K562 (cell line): ENCODE data around the gene AHR. TPM values are rescaled to one million over a fixed set of nuclear protein-coding genes. Genes with fewer than 3 reads are reported as not detected.
A peak's percentile ranks its signal among the peaks of the same experiment; 100 is the strongest.

Source experiments
- CEBPG ChIP-seq, 3 experiments: fragments of 200-800 bp in 1 of 3; sonication (Bioruptor generic) in 1 of 3; sonication (generic) in 1 of 3; formaldehyde crosslinking in 1 of 3; IDR thresholded peaks in 2 of 3; conservative IDR thresholded peaks in 1 of 3; 2 replicates each; pipeline versions ENCODE4 v1.6.1 to v1.8.0; 2016 to 2022; ENCODE audit warnings: missing compliant biosample characterization in 2 of 3, missing genetic modification characterization in 2 of 3, mild to moderate bottlenecking in 1 of 3, missing genetic modification reagents in 1 of 3
- E2F4 ChIP-seq: sonication (generic); formaldehyde crosslinking; IDR thresholded peaks from 2 replicates; pipeline ENCODE4 v1.8.0; 2022; ENCODE audit warnings: mild to moderate bottlenecking, low read depth, missing genetic modification reagents
- PCBP1 ChIP-seq: fragments of 200-400 bp; formaldehyde crosslinking; IDR thresholded peaks from 2 replicates; pipeline ENCODE4 v1.6.1; 2018; ENCODE audit warnings: mild to moderate bottlenecking, low read depth, low read length; ENCODE audit not compliant: poor library complexity, severe bottlenecking
- REST ChIP-seq, 2 experiments: fragments of 450-650 bp; formaldehyde crosslinking in 1 of 2; IDR thresholded peaks; 2 replicates each; pipeline versions ENCODE4 v1.4.0 to v1.6.1; 2014 to 2020; ENCODE audit warnings: mild to moderate bottlenecking in 2 of 2, borderline replicate concordance in 1 of 2, low read depth in 1 of 2
- SIX5 ChIP-seq, 2 experiments: IDR thresholded peaks; 2 replicates each; pipeline ENCODE4 v1.6.1; 2011; ENCODE audit warnings: low read length in 2 of 2, borderline replicate concordance in 1 of 2, low read depth in 1 of 2, mild to moderate bottlenecking in 1 of 2, moderate library complexity in 1 of 2; ENCODE audit not compliant: insufficient read depth in 1 of 2
- SMC3 ChIP-seq: conservative IDR thresholded peaks from 2 replicates; pipeline ENCODE4 v1.6.1; 2011; ENCODE audit warnings: low read depth, low read length, improper control_type of control experiment; ENCODE audit not compliant: insufficient read depth
- SP1 ChIP-seq: sonication (generic); formaldehyde crosslinking; IDR thresholded peaks from 2 replicates; pipeline ENCODE4 v1.8.1; 2022; ENCODE audit warnings: mild to moderate bottlenecking, missing genetic modification reagents
- ZFP1 ChIP-seq: fragments of 450-650 bp; formaldehyde crosslinking; IDR thresholded peaks from 2 replicates; pipeline ENCODE4 v1.4.0; 2020; ENCODE audit warnings: mild to moderate bottlenecking, mixed read lengths
- ZNF41 ChIP-seq: fragments of 250-450 bp; sonication (Bioruptor Pico); conservative IDR thresholded peaks from 2 replicates; pipeline ENCODE4 v1.4.0; 2020; ENCODE audit warnings: mild to moderate bottlenecking
- polyA plus RNA-seq, 8 experiments: library from polyadenylated mRNA; depleted of rRNA in 4 of 8; stranded (reverse) in 5 of 8; unstranded in 3 of 8; fragments of >200 nt; fragmentation: Nextera tagmentation in 2 of 8; fragmentation: Illumina TruSeq in 1 of 8; extraction: Ambion mirVana in 2 of 8; extraction: Trizol in 1 of 8; gene quantifications; 2 replicates each; pipeline versions ENCODE4 v1.2.1 to v1.2.3, GENCODE V29; 2011 to 2014; ENCODE audit warnings: inconsistent platforms in 1 of 8, missing spikeins in 1 of 8
- total RNA-seq, 7 experiments: library from RNA; depleted of rRNA in 6 of 7; stranded (reverse); fragments of >200 nt in 6 of 7; fragmentation: Illumina TruSeq in 2 of 7; extraction: Trizol in 2 of 7; gene quantifications; 2 replicates each; pipeline versions ENCODE4 v1.2.1 to v1.2.3, GENCODE V29; 2011 to 2021; ENCODE audit warnings: low replicate concordance in 1 of 7

The AHR gene
- total and polyA plus RNA-seq, 9 of the 15 experiments (the other 6 are each of a cell fraction or from before 2014, with no cell fraction given), result 0.16 TPM; not detected in 8

GRCh38 chr7:17369691-17370426, 71.4 kb downstream of the AHR start (continued):
- TF ChIP-seq REST (IDR thresholded peaks at IDR 0.05; ENCODE audit: borderline replicate concordance) (no peak), REST (CRISPR knock-in tag; IDR thresholded peaks at IDR 0.05; ENCODE audit: low read depth) (no peak), ZFP1 (no peak), PCBP1 (no peak), SMC3 (no peak), CEBPG (CRISPR knock-in tag; IDR thresholded peaks at IDR 0.05) (peak; percentile 29; the same call in 1 of the 2 replicates), CEBPG (tag; conservative IDR thresholded peaks at IDR 0.05 in 1 of 2, IDR thresholded peaks at IDR 0.05 in 1 of 2) (peak; percentile 85 to 89), E2F4 (CRISPR knock-in tag) (no peak), ZNF41 (no peak), SIX5 (IDR thresholded peaks at IDR 0.05; ENCODE audit: borderline replicate concordance in 1 of 2, insufficient read depth in 1 of 2, low read depth in 1 of 2, low read length in 2 of 2) (no peak), SP1 (no peak)
